ENCODE data around the gene KCNJ18. TPM values are rescaled to one million over a fixed set of nuclear protein-coding genes. Genes with fewer than 3 reads are reported as not detected.
"Not testable (repeated sequence)": the region's sequence is repeated elsewhere in the genome, so short reads cannot be mapped to it uniquely, and the experiment has no call there.

Gene KCNJ18
- polyA plus RNA-seq, 1 donor: not detected

GRCh38 chr17:21737015-21737580, 44.8 kb downstream of the KCNJ18 start:
- not testable (repeated sequence) for DNase-seq; H3K4me3 ChIP-seq (ENCODE audit: low read length); H3K36me3 ChIP-seq (ENCODE audit: control insufficient read depth, insufficient read depth, low read length); H3K27me3 ChIP-seq (ENCODE audit: control insufficient read depth, insufficient read depth, low read length); H3K9me3 ChIP-seq (ENCODE audit: control insufficient read depth, low read depth, low read length); H3K27ac ChIP-seq (ENCODE audit: low read length); H3K4me1 ChIP-seq (ENCODE audit: control insufficient read depth, insufficient read depth, low read length)
- WGBS (ENCODE audit: insufficient coverage, low lambda C conversion rate): no CpG with 5 or more reads among the region's 23 CpGs

- DNase-seq; H3K27me3 ChIP-seq (ENCODE audit: control insufficient read depth, insufficient read depth, low read length); H3K36me3 ChIP-seq (ENCODE audit: control insufficient read depth, insufficient read depth, low read length); H3K9me3 ChIP-seq (ENCODE audit: control insufficient read depth, low read depth, low read length); H3K4me1 ChIP-seq (ENCODE audit: control insufficient read depth, insufficient read depth, low read length); H3K27ac ChIP-seq (ENCODE audit: low read length); H3K4me3 ChIP-seq (ENCODE audit: low read length): not testable (repeated sequence)
- WGBS (ENCODE audit: insufficient coverage, low lambda C conversion rate): no CpG with 5 or more reads among the region's 4 CpGs
Observed at GRCh38 chr17:21738241-21738640, 45.9 kb downstream of the KCNJ18 start.

GRCh38 chr17:21738877-21739474, 46.7 kb downstream of the KCNJ18 start:
- not testable (repeated sequence) for H3K27ac ChIP-seq (ENCODE audit: low read length); H3K4me1 ChIP-seq (ENCODE audit: control insufficient read depth, insufficient read depth, low read length); H3K9me3 ChIP-seq (ENCODE audit: control insufficient read depth, low read depth, low read length); DNase-seq; H3K27me3 ChIP-seq (ENCODE audit: control insufficient read depth, insufficient read depth, low read length); H3K36me3 ChIP-seq (ENCODE audit: control insufficient read depth, insufficient read depth, low read length); H3K4me3 ChIP-seq (ENCODE audit: low read length)
- no CpG with 5 or more reads among the region's 8 CpGs for WGBS (ENCODE audit: insufficient coverage, low lambda C conversion rate)

- not testable (repeated sequence) for H3K27ac ChIP-seq (ENCODE audit: low read length); H3K36me3 ChIP-seq (ENCODE audit: control insufficient read depth, insufficient read depth, low read length); H3K9me3 ChIP-seq (ENCODE audit: control insufficient read depth, low read depth, low read length); H3K4me1 ChIP-seq (ENCODE audit: control insufficient read depth, insufficient read depth, low read length); H3K27me3 ChIP-seq (ENCODE audit: control insufficient read depth, insufficient read depth, low read length); H3K4me3 ChIP-seq (ENCODE audit: low read length); DNase-seq
- no CpG with 5 or more reads among the region's 7 CpGs for WGBS (ENCODE audit: insufficient coverage, low lambda C conversion rate)
Observed at GRCh38 chr17:21739485-21739884, 47.2 kb downstream of the KCNJ18 start.

- WGBS (ENCODE audit: insufficient coverage, low lambda C conversion rate): no CpG with 5 or more reads among the region's 7 CpGs
- DNase-seq: not testable (repeated sequence)
Observed at GRCh38 chr17:21740836-21741235, 48.5 kb downstream of the KCNJ18 start.

GRCh38 chr17:21741520-21741919, 49.2 kb downstream of the KCNJ18 start:
- not testable (repeated sequence) for DNase-seq; H3K27ac ChIP-seq (ENCODE audit: low read length); H3K36me3 ChIP-seq (ENCODE audit: control insufficient read depth, insufficient read depth, low read length); H3K4me1 ChIP-seq (ENCODE audit: control insufficient read depth, insufficient read depth, low read length); H3K9me3 ChIP-seq (ENCODE audit: control insufficient read depth, low read depth, low read length); H3K27me3 ChIP-seq (ENCODE audit: control insufficient read depth, insufficient read depth, low read length); H3K4me3 ChIP-seq (ENCODE audit: low read length)
- WGBS (ENCODE audit: insufficient coverage, low lambda C conversion rate): no CpG with 5 or more reads among the region's 6 CpGs

More at GRCh38 chr17:21740836-21741235, 48.5 kb downstream of the KCNJ18 start:
- not testable (repeated sequence) for H3K27me3 ChIP-seq (ENCODE audit: control insufficient read depth, insufficient read depth, low read length); H3K4me1 ChIP-seq (ENCODE audit: control insufficient read depth, insufficient read depth, low read length); H3K4me3 ChIP-seq (ENCODE audit: low read length); H3K36me3 ChIP-seq (ENCODE audit: control insufficient read depth, insufficient read depth, low read length); H3K9me3 ChIP-seq (ENCODE audit: control insufficient read depth, low read depth, low read length); H3K27ac ChIP-seq (ENCODE audit: low read length)

GRCh38 chr17:21742326-21742725, 50.0 kb downstream of the KCNJ18 start:
- no peak for DNase-seq
- no peaks in the 10 kb centered on the region for H3K4me1 ChIP-seq (ENCODE audit: control insufficient read depth, insufficient read depth, low read length)
- no peaks in the 10 kb centered on the region for H3K36me3 ChIP-seq (ENCODE audit: control insufficient read depth, insufficient read depth, low read length)
- H3K27me3 ChIP-seq (ENCODE audit: control insufficient read depth, insufficient read depth, low read length): no peaks in the 10 kb centered on the region
- H3K4me3 ChIP-seq (ENCODE audit: low read length): no peak overlapping the region
- H3K9me3 ChIP-seq (ENCODE audit: control insufficient read depth, low read depth, low read length): peaks cover 3% of the 10 kb centered on the region
- H3K27ac ChIP-seq (ENCODE audit: low read length): no peak overlapping the region
- no CpG with 5 or more reads among the region's 13 CpGs for WGBS (ENCODE audit: insufficient coverage, low lambda C conversion rate)

GRCh38 chr17:21744151-21744550, 51.8 kb downstream of the KCNJ18 start:
- not testable (repeated sequence) for H3K4me1 ChIP-seq (ENCODE audit: control insufficient read depth, insufficient read depth, low read length); H3K36me3 ChIP-seq (ENCODE audit: control insufficient read depth, insufficient read depth, low read length); H3K27ac ChIP-seq (ENCODE audit: low read length); H3K9me3 ChIP-seq (ENCODE audit: control insufficient read depth, low read depth, low read length); DNase-seq; H3K27me3 ChIP-seq (ENCODE audit: control insufficient read depth, insufficient read depth, low read length); H3K4me3 ChIP-seq (ENCODE audit: low read length)
- no CpG with 5 or more reads among the region's 3 CpGs for WGBS (ENCODE audit: insufficient coverage, low lambda C conversion rate)

- no CpG with 5 or more reads among the region's 9 CpGs for WGBS (ENCODE audit: insufficient coverage, low lambda C conversion rate)
- DNase-seq; H3K4me3 ChIP-seq (ENCODE audit: low read length); H3K9me3 ChIP-seq (ENCODE audit: control insufficient read depth, low read depth, low read length); H3K27me3 ChIP-seq (ENCODE audit: control insufficient read depth, insufficient read depth, low read length); H3K36me3 ChIP-seq (ENCODE audit: control insufficient read depth, insufficient read depth, low read length); H3K27ac ChIP-seq (ENCODE audit: low read length); H3K4me1 ChIP-seq (ENCODE audit: control insufficient read depth, insufficient read depth, low read length): not testable (repeated sequence)
Observed at GRCh38 chr17:21744621-21745020, 52.3 kb downstream of the KCNJ18 start.

- peaks cover 11% of the 10 kb centered on the region for H3K9me3 ChIP-seq (ENCODE audit: control insufficient read depth, low read depth, low read length)
- H3K4me1 ChIP-seq (ENCODE audit: control insufficient read depth, insufficient read depth, low read length); H3K27me3 ChIP-seq (ENCODE audit: control insufficient read depth, insufficient read depth, low read length); H3K27ac ChIP-seq (ENCODE audit: low read length); DNase-seq; H3K4me3 ChIP-seq (ENCODE audit: low read length); H3K36me3 ChIP-seq (ENCODE audit: control insufficient read depth, insufficient read depth, low read length): not testable (repeated sequence)
- WGBS (ENCODE audit: insufficient coverage, low lambda C conversion rate): no CpG with 5 or more reads among the region's 7 CpGs
Observed at GRCh38 chr17:21745385-21746054, 53.2 kb downstream of the KCNJ18 start.

- peaks cover 12% of the 10 kb centered on the region for H3K9me3 ChIP-seq (ENCODE audit: control insufficient read depth, low read depth, low read length)
- no CpG with 5 or more reads among the region's 3 CpGs for WGBS (ENCODE audit: insufficient coverage, low lambda C conversion rate)
- not testable (repeated sequence) for DNase-seq; H3K27ac ChIP-seq (ENCODE audit: low read length); H3K4me1 ChIP-seq (ENCODE audit: control insufficient read depth, insufficient read depth, low read length); H3K36me3 ChIP-seq (ENCODE audit: control insufficient read depth, insufficient read depth, low read length); H3K27me3 ChIP-seq (ENCODE audit: control insufficient read depth, insufficient read depth, low read length); H3K4me3 ChIP-seq (ENCODE audit: low read length)
Observed at GRCh38 chr17:21746415-21746814, 54.1 kb downstream of the KCNJ18 start.
